ENCODE results near the gene SEMA4A. TPM values are rescaled to one million over a fixed set of nuclear protein-coding genes. Genes with fewer than 3 reads are reported as not detected.

SEMA4A gene
- total and polyA plus RNA-seq, 9 of the 15 experiments (the other 6 are each of a cell fraction or from before 2014, with no cell fraction given): 0.04 to 1.7 (median 0.45) TPM

DNA sequence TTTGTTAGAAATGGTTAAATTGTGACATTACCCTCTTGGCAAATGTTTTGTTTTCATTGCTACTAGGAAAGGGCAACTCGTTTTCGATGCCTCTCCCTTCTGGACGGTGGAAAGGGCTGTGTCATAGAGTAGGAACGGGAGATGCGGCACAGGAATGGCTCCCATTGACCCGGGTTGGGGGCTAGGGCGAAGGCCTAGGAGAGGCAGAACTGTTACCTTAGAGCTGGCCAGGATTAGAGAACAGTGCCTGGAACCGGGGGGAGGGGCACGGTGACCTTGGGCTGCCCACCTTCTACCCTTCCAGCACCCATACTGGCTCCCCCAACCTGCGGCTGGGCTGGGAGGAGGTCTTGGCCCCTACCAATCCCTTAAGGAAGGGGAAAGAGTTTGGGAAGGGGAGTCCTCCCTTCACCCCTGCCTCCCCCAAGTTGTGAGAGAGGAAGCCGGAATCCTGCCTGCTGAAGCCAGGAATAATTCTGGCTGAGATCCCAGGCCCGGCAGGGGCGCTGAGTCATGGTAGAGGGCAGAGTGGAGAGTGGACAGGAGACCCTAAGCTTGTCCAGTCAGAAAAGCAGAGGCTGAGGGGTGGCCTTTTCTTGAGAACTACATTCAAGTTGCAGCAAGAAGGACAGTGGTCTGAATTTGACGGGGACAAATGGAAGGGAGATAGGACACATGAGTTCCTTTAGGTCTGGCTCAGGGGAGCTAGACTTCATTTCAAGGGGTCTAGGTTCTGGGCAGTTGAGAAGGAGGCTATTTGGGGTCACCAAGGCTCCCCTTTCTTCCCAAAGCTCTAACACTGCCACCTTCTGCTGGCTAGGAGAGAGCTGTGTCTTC is 30.6 kb upstream of the SEMA4A start (continued):
- TF ChIP-seq HOXB6 (CRISPR knock-in tag; IDR thresholded peaks at IDR 0.05; ENCODE audit: borderline replicate concordance) (no peak), EP400 (IDR thresholded peaks at IDR 0.05) (no peak), PHF21A (IDR thresholded peaks at IDR 0.05; ENCODE audit: borderline replicate concordance, low read depth) (no peak), JUNB (CRISPR knock-in tag; conservative IDR thresholded peaks at IDR 0.05) (no peak), EHMT2 (IDR thresholded peaks at IDR 0.05) (no peak), ZNF384 (IDR thresholded peaks at IDR 0.05; ENCODE audit: low read depth, low read length) (no peak), TCF7 (IDR thresholded peaks at IDR 0.05; ENCODE audit: borderline replicate concordance) (no peak), KHSRP (IDR thresholded peaks at IDR 0.05) (no peak), HNRNPL (IDR thresholded peaks at IDR 0.05; ENCODE audit: low read depth, low read length) (no peak), KDM2B (CRISPR knock-in tag; IDR thresholded peaks at IDR 0.05) (no peak), IRF2 (CRISPR knock-in tag; IDR thresholded peaks at IDR 0.05) (no peak), ZNF239 (CRISPR knock-in tag; IDR thresholded peaks at IDR 0.05) (no peak), RBM17 (IDR thresholded peaks at IDR 0.05; ENCODE audit: borderline replicate concordance, low read depth, low read length) (no peak)
- TF ChIP-seq, protein P1, sequence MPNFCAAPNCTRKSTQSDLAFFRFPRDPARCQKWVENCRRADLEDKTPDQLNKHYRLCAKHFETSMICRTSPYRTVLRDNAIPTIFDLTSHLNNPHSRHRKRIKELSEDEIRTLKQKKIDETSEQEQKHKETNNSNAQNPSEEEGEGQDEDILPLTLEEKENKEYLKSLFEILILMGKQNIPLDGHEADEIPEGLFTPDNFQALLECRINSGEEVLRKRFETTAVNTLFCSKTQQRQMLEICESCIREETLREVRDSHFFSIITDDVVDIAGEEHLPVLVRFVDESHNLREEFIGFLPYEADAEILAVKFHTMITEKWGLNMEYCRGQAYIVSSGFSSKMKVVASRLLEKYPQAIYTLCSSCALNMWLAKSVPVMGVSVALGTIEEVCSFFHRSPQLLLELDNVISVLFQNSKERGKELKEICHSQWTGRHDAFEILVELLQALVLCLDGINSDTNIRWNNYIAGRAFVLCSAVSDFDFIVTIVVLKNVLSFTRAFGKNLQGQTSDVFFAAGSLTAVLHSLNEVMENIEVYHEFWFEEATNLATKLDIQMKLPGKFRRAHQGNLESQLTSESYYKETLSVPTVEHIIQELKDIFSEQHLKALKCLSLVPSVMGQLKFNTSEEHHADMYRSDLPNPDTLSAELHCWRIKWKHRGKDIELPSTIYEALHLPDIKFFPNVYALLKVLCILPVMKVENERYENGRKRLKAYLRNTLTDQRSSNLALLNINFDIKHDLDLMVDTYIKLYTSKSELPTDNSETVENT (CRISPR knock-in tag; IDR thresholded peaks at IDR 0.05): no peak; the same call in 1 of the 2 replicates
- TF ChIP-seq, protein P2, sequence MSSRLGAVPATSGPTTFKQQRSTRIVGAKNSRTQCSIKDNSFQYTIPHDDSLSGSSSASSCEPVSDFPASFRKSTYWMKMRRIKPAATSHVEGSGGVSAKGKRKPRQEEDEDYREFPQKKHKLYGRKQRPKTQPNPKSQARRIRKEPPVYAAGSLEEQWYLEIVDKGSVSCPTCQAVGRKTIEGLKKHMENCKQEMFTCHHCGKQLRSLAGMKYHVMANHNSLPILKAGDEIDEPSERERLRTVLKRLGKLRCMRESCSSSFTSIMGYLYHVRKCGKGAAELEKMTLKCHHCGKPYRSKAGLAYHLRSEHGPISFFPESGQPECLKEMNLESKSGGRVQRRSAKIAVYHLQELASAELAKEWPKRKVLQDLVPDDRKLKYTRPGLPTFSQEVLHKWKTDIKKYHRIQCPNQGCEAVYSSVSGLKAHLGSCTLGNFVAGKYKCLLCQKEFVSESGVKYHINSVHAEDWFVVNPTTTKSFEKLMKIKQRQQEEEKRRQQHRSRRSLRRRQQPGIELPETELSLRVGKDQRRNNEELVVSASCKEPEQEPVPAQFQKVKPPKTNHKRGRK (tag; IDR thresholded peaks at IDR 0.05): no peak
- TF ChIP-seq, protein P3, sequence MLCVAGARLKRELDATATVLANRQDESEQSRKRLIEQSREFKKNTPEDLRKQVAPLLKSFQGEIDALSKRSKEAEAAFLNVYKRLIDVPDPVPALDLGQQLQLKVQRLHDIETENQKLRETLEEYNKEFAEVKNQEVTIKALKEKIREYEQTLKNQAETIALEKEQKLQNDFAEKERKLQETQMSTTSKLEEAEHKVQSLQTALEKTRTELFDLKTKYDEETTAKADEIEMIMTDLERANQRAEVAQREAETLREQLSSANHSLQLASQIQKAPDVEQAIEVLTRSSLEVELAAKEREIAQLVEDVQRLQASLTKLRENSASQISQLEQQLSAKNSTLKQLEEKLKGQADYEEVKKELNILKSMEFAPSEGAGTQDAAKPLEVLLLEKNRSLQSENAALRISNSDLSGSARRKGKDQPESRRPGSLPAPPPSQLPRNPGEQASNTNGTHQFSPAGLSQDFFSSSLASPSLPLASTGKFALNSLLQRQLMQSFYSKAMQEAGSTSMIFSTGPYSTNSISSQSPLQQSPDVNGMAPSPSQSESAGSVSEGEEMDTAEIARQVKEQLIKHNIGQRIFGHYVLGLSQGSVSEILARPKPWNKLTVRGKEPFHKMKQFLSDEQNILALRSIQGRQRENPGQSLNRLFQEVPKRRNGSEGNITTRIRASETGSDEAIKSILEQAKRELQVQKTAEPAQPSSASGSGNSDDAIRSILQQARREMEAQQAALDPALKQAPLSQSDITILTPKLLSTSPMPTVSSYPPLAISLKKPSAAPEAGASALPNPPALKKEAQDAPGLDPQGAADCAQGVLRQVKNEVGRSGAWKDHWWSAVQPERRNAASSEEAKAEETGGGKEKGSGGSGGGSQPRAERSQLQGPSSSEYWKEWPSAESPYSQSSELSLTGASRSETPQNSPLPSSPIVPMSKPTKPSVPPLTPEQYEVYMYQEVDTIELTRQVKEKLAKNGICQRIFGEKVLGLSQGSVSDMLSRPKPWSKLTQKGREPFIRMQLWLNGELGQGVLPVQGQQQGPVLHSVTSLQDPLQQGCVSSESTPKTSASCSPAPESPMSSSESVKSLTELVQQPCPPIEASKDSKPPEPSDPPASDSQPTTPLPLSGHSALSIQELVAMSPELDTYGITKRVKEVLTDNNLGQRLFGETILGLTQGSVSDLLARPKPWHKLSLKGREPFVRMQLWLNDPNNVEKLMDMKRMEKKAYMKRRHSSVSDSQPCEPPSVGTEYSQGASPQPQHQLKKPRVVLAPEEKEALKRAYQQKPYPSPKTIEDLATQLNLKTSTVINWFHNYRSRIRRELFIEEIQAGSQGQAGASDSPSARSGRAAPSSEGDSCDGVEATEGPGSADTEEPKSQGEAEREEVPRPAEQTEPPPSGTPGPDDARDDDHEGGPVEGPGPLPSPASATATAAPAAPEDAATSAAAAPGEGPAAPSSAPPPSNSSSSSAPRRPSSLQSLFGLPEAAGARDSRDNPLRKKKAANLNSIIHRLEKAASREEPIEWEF (CRISPR knock-in tag; IDR thresholded peaks at IDR 0.05): no peak
